HCT116 (cell line): ENCODE results near the gene BAHCC1.

Experiments
- EZH2 ChIP-seq: fragments of 200-600 bp; sonication (generic); IDR thresholded peaks from 2 replicates; pipeline ENCODE4 v1.6.1; 2017; ENCODE audit warnings: antibody characterized with exemption, mixed run types
- POLR2A ChIP-seq: IDR thresholded peaks from 2 replicates; pipeline ENCODE4 v1.7.0; 2011; ENCODE audit warnings: borderline replicate concordance; ENCODE audit not compliant: insufficient read depth, insufficient read length; ENCODE audit errors: extremely low read depth
- POLR2AphosphoS5 ChIP-seq: IDR thresholded peaks from 2 replicates; pipeline ENCODE4 v1.6.1; 2011; ENCODE audit warnings: mild to moderate bottlenecking, low read depth, low read length, moderate library complexity

- TF ChIP-seq EZH2, result no peak
- no peak for TF ChIP-seq POLR2A
- no peak; the same call in 1 of the 2 replicates for TF ChIP-seq POLR2AphosphoS5
Measured at GRCh38 chr17:81390029-81390872, 5.0 kb upstream of the BAHCC1 start.
